Liver (tissue), 3 donors: Measurements from ENCODE around the gene DCHS2.

ENCODE experiments used
- GABPA ChIP-seq, 2 donors: IDR thresholded peaks in 1 of 2; conservative IDR thresholded peaks in 1 of 2; 2 replicates each; pipeline ENCODE4 v1.6.1; 2016; ENCODE audit warnings: antibody characterized with exemption in 2 of 2, mild to moderate bottlenecking in 1 of 2, moderate library complexity in 1 of 2
- NR2F2 ChIP-seq: IDR thresholded peaks from 2 replicates; pipeline ENCODE4 v1.6.1; 2016; ENCODE audit warnings: antibody characterized with exemption
- RAD21 ChIP-seq, 2 donors: IDR thresholded peaks; 2 replicates each; pipeline ENCODE4 v1.6.1; 2016; ENCODE audit warnings: antibody characterized with exemption in 2 of 2, mild to moderate bottlenecking in 2 of 2
- TAF1 ChIP-seq: conservative IDR thresholded peaks from 2 replicates; pipeline ENCODE4 v1.6.1; 2016; ENCODE audit warnings: antibody characterized with exemption, mild to moderate bottlenecking
- YY1 ChIP-seq: IDR thresholded peaks from 2 replicates; pipeline ENCODE4 v1.6.1; 2016; ENCODE audit warnings: antibody characterized with exemption, mild to moderate bottlenecking
- TF ChIP-seq, protein P1 (sequence below): fragments of 150-350 bp; IDR thresholded peaks from 2 replicates; pipeline ENCODE4 v1.5.1; 2017; ENCODE audit warnings: improper control_type of control experiment, low read depth, low read length; ENCODE audit not compliant: missing input control
- TF ChIP-seq, protein P2 (sequence below): IDR thresholded peaks from 2 replicates; pipeline ENCODE4 v1.6.1; 2016; ENCODE audit warnings: antibody characterized with exemption
- donor health status: healthy.
- donor health status: healthy.

DNA sequence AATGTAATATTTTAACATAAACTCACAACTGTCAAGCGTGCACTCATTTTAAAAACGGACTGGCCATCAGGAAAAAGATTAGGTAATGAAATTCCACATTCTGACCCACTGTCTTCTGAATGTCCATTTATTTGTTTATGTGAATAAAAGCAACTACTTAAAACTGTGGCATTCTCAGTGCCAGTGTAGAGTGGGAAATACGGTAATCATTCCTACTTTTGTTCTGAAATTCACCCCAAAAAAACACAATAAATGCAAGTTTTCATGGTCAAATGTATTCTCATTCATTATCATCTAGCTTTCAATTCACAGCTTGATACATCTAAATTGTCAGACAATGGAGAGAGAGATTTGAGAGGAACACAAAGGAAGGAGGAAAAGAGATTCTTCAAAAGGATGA is 260.9 kb downstream of the DCHS2 start:
- no peak for TF ChIP-seq NR2F2
- TF ChIP-seq, protein P1, sequence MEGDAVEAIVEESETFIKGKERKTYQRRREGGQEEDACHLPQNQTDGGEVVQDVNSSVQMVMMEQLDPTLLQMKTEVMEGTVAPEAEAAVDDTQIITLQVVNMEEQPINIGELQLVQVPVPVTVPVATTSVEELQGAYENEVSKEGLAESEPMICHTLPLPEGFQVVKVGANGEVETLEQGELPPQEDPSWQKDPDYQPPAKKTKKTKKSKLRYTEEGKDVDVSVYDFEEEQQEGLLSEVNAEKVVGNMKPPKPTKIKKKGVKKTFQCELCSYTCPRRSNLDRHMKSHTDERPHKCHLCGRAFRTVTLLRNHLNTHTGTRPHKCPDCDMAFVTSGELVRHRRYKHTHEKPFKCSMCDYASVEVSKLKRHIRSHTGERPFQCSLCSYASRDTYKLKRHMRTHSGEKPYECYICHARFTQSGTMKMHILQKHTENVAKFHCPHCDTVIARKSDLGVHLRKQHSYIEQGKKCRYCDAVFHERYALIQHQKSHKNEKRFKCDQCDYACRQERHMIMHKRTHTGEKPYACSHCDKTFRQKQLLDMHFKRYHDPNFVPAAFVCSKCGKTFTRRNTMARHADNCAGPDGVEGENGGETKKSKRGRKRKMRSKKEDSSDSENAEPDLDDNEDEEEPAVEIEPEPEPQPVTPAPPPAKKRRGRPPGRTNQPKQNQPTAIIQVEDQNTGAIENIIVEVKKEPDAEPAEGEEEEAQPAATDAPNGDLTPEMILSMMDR: no peak
- no peak for TF ChIP-seq TAF1
- TF ChIP-seq, protein P2, sequence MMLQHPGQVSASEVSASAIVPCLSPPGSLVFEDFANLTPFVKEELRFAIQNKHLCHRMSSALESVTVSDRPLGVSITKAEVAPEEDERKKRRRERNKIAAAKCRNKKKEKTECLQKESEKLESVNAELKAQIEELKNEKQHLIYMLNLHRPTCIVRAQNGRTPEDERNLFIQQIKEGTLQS: no peak
- TF ChIP-seq GABPA (IDR thresholded peaks at IDR 0.05 in 1 of 2, conservative IDR thresholded peaks at IDR 0.05 in 1 of 2): no peak
- no peak for TF ChIP-seq YY1
- TF ChIP-seq RAD21 (IDR thresholded peaks at IDR 0.05): no peak
